ENCODE results near the gene MAX.

The MAX gene

GRCh38 chr14:65079201-65079600, 23.1 kb downstream of the MAX start:
- intact Hi-C loops (cut with DNase I) = no loop called here
- DNase-seq = no peak

GRCh38 chr14:65077318-65077717, 25.0 kb downstream of the MAX start:
- intact Hi-C loops (cut with DNase I) = no loop called here
- DNase-seq = no peak

- DNase-seq = peak in 5 of 42 donors; percentile 18 to 50 (median 33)
- intact Hi-C loops (cut with DNase I) = no loop called here
Observed at GRCh38 chr14:65075628-65076325, 26.5 kb downstream of the MAX start.

- intact Hi-C loops (cut with DNase I) = no loop called here
- no peak for DNase-seq
Observed at GRCh38 chr14:65074449-65075150, 27.7 kb downstream of the MAX start.

GRCh38 chr14:65073605-65074201, 28.6 kb downstream of the MAX start:
- DNase-seq = no peak

GRCh38 chr14:65072937-65073336, 29.4 kb downstream of the MAX start:
- no peak for DNase-seq
- intact Hi-C loops (cut with DNase I) = no loop called here

More at GRCh38 chr14:65073605-65074201, 28.6 kb downstream of the MAX start:
- intact Hi-C loops (cut with DNase I) = no loop called here

GRCh38 chr14:65072256-65072655, 30.1 kb downstream of the MAX start:
- DNase-seq = no peak
- intact Hi-C loops (cut with DNase I) = no loop called here

- DNase-seq = no peak
- intact Hi-C loops (cut with DNase I) = no loop called here
Observed at GRCh38 chr14:65071544-65071943, 30.8 kb downstream of the MAX start.

- intact Hi-C loops (cut with DNase I) = no loop called here
- peak in 6 of 42 donors; percentile 13 to 49 (median 24) for DNase-seq
Observed at GRCh38 chr14:65070471-65070976, 31.8 kb downstream of the MAX start.

GRCh38 chr14:65069874-65070413, 32.4 kb downstream of the MAX start:
- intact Hi-C loops (cut with DNase I) = no loop called here
- peak in 4 of 42 donors; percentile 27 to 51 (median 36) for DNase-seq

GRCh38 chr14:65065719-65066118, 36.6 kb downstream of the MAX start:
- intact Hi-C loops (cut with DNase I) = no loop called here
- no peak for DNase-seq

- intact Hi-C loops (cut with DNase I) = no loop called here
- DNase-seq = peak in 2 of 42 donors; percentile 26 to 49
Observed at GRCh38 chr14:65062096-65063075, 39.9 kb downstream of the MAX start.

- no peak for DNase-seq
- intact Hi-C loops (cut with DNase I) = no loop called here
Observed at GRCh38 chr14:65057695-65058094, 44.6 kb downstream of the MAX start.

GRCh38 chr14:65054471-65055085, 47.7 kb downstream of the MAX start:
- peak in 8 of 42 donors; percentile 10 to 45 (median 22) for DNase-seq
- intact Hi-C loops (cut with DNase I) = no loop called here

GRCh38 chr14:65053466-65053865, 48.9 kb downstream of the MAX start:
- intact Hi-C loops (cut with DNase I) = no loop called here
- DNase-seq = no peak

- intact Hi-C loops (cut with DNase I) = no loop called here
- DNase-seq = peak in 2 of 42 donors; percentile 16 to 18
Observed at GRCh38 chr14:65052832-65053231, 49.5 kb downstream of the MAX start.

- DNase-seq = peak in 1 of 42 donors; percentile 39
- intact Hi-C loops (cut with DNase I) = no loop called here
Observed at GRCh38 chr14:65045709-65046108, 56.6 kb downstream of the MAX start.

- intact Hi-C loops (cut with DNase I) = no loop called here
- DNase-seq = no peak
Observed at GRCh38 chr14:65045006-65045405, 57.3 kb downstream of the MAX start.

All from head of caudate nucleus (tissue), 42 donors.